Ovary (tissue), 3 donors: Measurements from ENCODE around the gene SORD.

Experiments used
- CTCF ChIP-seq, 3 donors: fragments of 450-650 bp in 2 of 3; fragments of 200-600 bp in 1 of 3; IDR thresholded peaks; one replicate each; pipeline versions ENCODE4 v1.5.1 to v1.8.0; 2016 to 2022; ENCODE audit warnings: antibody characterized with exemption in 3 of 3, mild to moderate bottlenecking in 1 of 3
- EP300 ChIP-seq: sonication (generic); formaldehyde crosslinking; IDR thresholded peaks from one replicate; pipeline ENCODE4 v1.6.1; 2017; ENCODE audit warnings: antibody characterized with exemption
- POLR2A ChIP-seq: fragments of 450-650 bp; IDR thresholded peaks from one replicate; pipeline ENCODE4 v1.6.1; 2017; ENCODE audit warnings: antibody characterized with exemption, mild to moderate bottlenecking, moderate library complexity
- donor health status: DM: no; HTN: no; CAD: no.

- TF ChIP-seq CTCF (IDR thresholded peaks at IDR 0.05) (no peak), POLR2A (no peak), EP300 (no peak)
Observed at GRCh38 chr15:45113380-45113990, 90.5 kb downstream of the SORD start.
